Activated CD8-positive, alpha-beta T cell treated with anti-CD3 and anti-CD28 coated beads, Interleukin-2, amount 10 ng/mL, durations not matched to agents 7 days and 5 days (primary cell): ENCODE results near the gene IFITM1. TPM values are rescaled to one million over a fixed set of nuclear protein-coding genes. Genes with fewer than 3 reads are reported as not detected.
"Not testable (repeated sequence)": the region's sequence is repeated elsewhere in the genome, so short reads cannot be mapped to it uniquely, and the experiment has no call there.

Experiments used
- ATAC-seq: fragments of 150-1000 bp; cut with Tn5 transposase; one replicate; pipeline ENCODE4 v1.10.0; 2021; ENCODE audit warnings: moderate library complexity
- CTCF ChIA-PET: fragments of 350-600 bp; sonication (Branson Sonifier 250); formaldehyde crosslinking; loops from one replicate; lab custom pipeline; 2021; ENCODE audit warnings: antibody characterized with exemption; lab: Charles Lee
- POLR2A ChIA-PET: fragments of 350-600 bp; sonication (Branson Sonifier 250); formaldehyde crosslinking; loops from one replicate; lab custom pipeline; 2021; ENCODE audit warnings: antibody characterized with exemption; lab: Charles Lee
- DNase-seq: peaks from one replicate; pipeline ENCODE4 v3.0.0-alpha.2; 2020
- H3K27ac Mint-ChIP-seq: one replicate; pipeline ENCODE4 v1.8.0; 2021; ENCODE audit warnings: mild to moderate bottlenecking, mixed read lengths
- H3K27me3 Mint-ChIP-seq: one replicate; pipeline ENCODE4 v1.8.0; 2021; ENCODE audit warnings: low read depth, mixed read lengths
- H3K36me3 Mint-ChIP-seq: one replicate; pipeline ENCODE4 v1.8.0; 2021; ENCODE audit warnings: low read depth, mixed read lengths
- H3K4me1 Mint-ChIP-seq: one replicate; pipeline ENCODE4 v1.8.0; 2021; ENCODE audit warnings: low read depth, mixed read lengths
- H3K4me3 Mint-ChIP-seq: one replicate; pipeline ENCODE4 v1.8.0; 2021; ENCODE audit warnings: mild to moderate bottlenecking, mixed read lengths
- H3K9me3 Mint-ChIP-seq: one replicate; pipeline ENCODE4 v1.8.0; 2022; ENCODE audit warnings: mixed read lengths; ENCODE audit not compliant: insufficient read depth
- total RNA-seq, 2 experiments: library from RNA; stranded (reverse); gene quantifications; one replicate each; pipeline ENCODE4 v1.2.3, GENCODE V29; 2021

Gene IFITM1
- total RNA-seq, 2 experiments from 2014 or later, result 1,265 to 1,278 TPM

DNA sequence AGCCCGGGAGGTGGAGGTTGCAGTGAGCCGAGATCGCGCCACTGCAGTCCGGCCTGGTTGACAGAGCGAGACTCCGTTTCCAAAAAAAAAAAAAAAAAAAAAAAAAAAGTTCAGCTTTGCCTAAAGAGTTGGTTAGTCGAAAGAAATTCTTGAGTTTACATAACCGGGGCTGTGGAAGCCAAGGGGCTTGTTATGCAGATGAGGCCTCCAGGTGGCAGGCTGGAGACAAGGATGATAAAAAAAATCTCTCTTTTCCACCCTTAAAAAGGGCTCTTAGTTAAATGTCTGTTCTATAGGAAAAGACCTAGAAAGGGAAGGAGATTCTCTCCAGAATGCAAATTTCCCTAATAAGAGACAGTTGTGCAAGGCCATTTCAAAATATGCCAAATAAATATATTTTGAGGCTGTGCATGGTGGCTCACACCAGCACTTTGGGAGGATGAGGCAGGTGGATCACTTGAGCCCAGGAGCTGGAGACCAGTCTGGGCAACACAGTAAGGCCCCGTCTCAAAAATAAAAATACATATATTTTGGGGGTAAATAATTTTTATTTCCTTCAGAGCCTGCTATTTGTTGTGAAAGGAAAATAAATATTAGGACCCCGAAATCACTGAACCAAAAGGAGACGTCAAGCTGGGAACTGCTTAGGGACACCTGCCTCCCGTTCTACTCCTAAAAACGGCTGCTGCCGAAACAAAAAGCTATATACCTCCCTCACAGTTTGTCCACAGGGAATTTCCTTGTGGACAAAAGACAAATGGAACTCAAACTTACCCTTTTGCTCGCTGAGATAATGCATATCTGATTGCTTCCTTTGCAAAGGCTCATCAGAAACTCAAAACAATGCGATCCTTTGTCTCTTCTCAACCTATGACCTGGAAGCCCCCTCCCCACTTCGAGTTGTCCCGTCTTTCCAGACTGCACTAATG is 8.7 kb upstream of the IFITM1 start:
- ATAC-seq, result no peak
- Mint-ChIP-seq H3K9me3 (no peaks in the 10 kb centered on the region), H3K4me1 (peaks cover 63% of the 10 kb centered on the region), H3K27me3 (peaks cover 9% of the 10 kb centered on the region), H3K4me3 (peak overlapping the region; percentile 6), H3K36me3 (peaks cover 25% of the 10 kb centered on the region), H3K27ac (peak overlapping the region; percentile 11)
- ChIA-PET CTCF (interaction anchor here (0.7 to 4.5 kb wide), 36 partner anchors 11 to 417 kb away, joined by 3 to 49 read pairs (median 5); partner anchors contain the start of genes BET1L, NLRP6, PGGHG and PTDSS2), POLR2A (interaction anchor here (0.7 to 5.1 kb wide), 6 partner anchors 11 to 101 kb away, joined by 3 to 60 read pairs (median 4); partner anchors contain the start of gene IFITM1)
- peak; percentile 82 for DNase-seq

DNA sequence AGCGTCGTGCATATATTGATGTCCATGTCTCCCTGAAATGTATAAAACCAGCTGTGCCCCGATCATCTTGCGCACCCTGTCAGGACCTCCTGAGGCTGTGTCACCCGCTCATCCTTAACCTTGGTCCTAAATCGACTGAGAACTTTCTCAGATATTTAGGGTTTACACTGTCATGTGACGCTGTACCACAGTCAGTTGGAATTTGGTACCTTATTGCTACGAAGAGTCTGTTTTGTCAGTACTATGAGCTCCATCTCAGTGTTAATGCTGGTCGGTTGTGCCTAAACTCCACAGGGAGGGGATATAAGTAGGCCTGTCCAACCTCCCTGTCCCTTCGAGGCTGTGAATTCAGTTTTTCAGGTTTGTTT is 8.0 kb upstream of the IFITM1 start:
- H3K9me3 Mint-ChIP-seq, result no peaks in the 10 kb centered on the region
- H3K27me3 Mint-ChIP-seq, result peaks cover 6% of the 10 kb centered on the region
- ATAC-seq (no peak), DNase-seq (no peak)
- ChIA-PET CTCF (interaction anchor here (0.7 to 4.5 kb wide), 26 partner anchors 10 to 213 kb away, joined by 3 to 49 read pairs (median 6); partner anchors contain the start of genes BET1L, NLRP6, PGGHG and PTDSS2), POLR2A (interaction anchor here (0.9 to 5.1 kb wide), 6 partner anchors 10 to 101 kb away, joined by 3 to 60 read pairs (median 6); partner anchors contain the start of gene IFITM1)
- peak overlapping the region; percentile 6 for H3K4me3 Mint-ChIP-seq
- peak overlapping the region; percentile 24 for H3K27ac Mint-ChIP-seq
- peaks cover 57% of the 10 kb centered on the region for H3K4me1 Mint-ChIP-seq
- H3K36me3 Mint-ChIP-seq, result peaks cover 25% of the 10 kb centered on the region

GRCh38 chr11:306645-307371 is 7.0 kb upstream of the IFITM1 start:
- ChIA-PET POLR2A (interaction anchor here (0.7 to 5.1 kb wide), 8 partner anchors 8 to 56 kb away, joined by 3 to 60 read pairs (median 6); partner anchors contain the start of genes IFITM1 and IFITM5), CTCF (interaction anchor here (0.8 to 4.5 kb wide), 11 partner anchors 9 to 212 kb away, joined by 3 to 49 read pairs (median 8); partner anchors contain the start of genes PGGHG and PTDSS2)
- Mint-ChIP-seq H3K27me3 (no peaks in the 10 kb centered on the region), H3K4me1 (peaks cover 52% of the 10 kb centered on the region), H3K36me3 (peaks cover 28% of the 10 kb centered on the region), H3K9me3 (no peaks in the 10 kb centered on the region), H3K27ac (peak overlapping the region; percentile 99), H3K4me3 (peak overlapping the region; percentile 98)
- ATAC-seq (no peak), DNase-seq (no peak)

GRCh38 chr11:307766-308708 is 5.8 kb upstream of the IFITM1 start, which contains the start of gene IFITM2:
TSS of gene IFITM2 (plus strand) at chr11:307816. CDS start at chr11:308193, 377 bp downstream.
- ChIA-PET CTCF (interaction anchor here (0.8 to 4.5 kb wide), 7 partner anchors 8 to 149 kb away, joined by 3 to 49 read pairs (median 38); partner anchors contain the start of gene PTDSS2), POLR2A (interaction anchor here (0.6 to 5.1 kb wide), 18 partner anchors 7 to 101 kb away, joined by 3 to 60 read pairs (median 4); partner anchors contain the start of genes BET1L, IFITM1, IFITM5 and NLRP6)
- Mint-ChIP-seq H3K36me3 (peaks cover 32% of the 10 kb centered on the region), H3K4me1 (peaks cover 50% of the 10 kb centered on the region), H3K4me3 (peak within 1 kb of the TSS; percentile 98), H3K27ac (peak within 1 kb of the TSS; percentile 99)
- H3K9me3 Mint-ChIP-seq, H3K27me3 Mint-ChIP-seq: not testable (repeated sequence)
- DNase-seq (peak; percentile 90), ATAC-seq (peak; percentile 55)

- DNase-seq (peak; percentile 59), ATAC-seq (peak; percentile 10)
- H3K27ac Mint-ChIP-seq, result peak overlapping the region; percentile 99
- peaks cover 41% of the 10 kb centered on the region for H3K36me3 Mint-ChIP-seq
- not testable (repeated sequence) for H3K27me3 Mint-ChIP-seq, H3K9me3 Mint-ChIP-seq
- H3K4me1 Mint-ChIP-seq, result peaks cover 46% of the 10 kb centered on the region
- H3K4me3 Mint-ChIP-seq, result peak overlapping the region; percentile 98
- ChIA-PET CTCF (interaction anchor here (0.6 to 1.8 kb wide), 10 partner anchors 8 to 140 kb away, joined by 3 to 11 read pairs (median 4); partner anchors contain the start of gene NLRP6), POLR2A (interaction anchor here (0.8 to 2.0 kb wide), 16 partner anchors 8 to 102 kb away, joined by 3 to 34 read pairs (median 4); partner anchors contain the start of genes BET1L, PGGHG, PSMD13 and RIC8A)
These were observed 4.8 kb upstream of the IFITM1 start for GRCh38 chr11:308740-309665.

DNA sequence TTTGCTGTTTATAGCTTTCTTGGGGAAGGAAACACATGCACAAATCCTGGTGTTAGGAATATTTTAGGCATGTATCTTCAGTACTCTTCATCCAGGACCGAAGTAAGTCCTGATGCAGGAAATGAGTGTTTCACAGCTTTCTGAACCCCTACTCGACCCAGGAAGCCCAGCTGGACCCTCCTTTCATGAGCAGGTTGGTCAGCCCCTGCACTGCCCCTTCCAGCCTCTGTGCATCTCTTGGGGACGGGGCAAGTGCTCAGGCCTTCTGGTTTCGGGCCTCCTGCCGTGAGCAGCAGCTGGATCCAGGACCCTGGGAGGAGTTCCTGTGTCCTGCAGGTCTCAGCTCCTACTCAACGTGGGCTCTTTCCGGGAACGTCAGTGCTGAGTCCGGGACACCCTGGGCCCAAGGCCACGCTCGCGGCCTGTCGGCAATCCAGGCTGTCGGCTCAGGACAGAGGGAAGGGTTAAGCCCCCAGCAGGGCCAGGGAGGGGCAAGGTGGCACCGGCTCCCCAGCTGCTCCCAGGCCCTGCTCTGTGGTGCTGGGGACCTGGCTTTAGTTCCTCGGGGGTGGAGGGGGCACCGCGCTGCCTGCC is 3.8 kb upstream of the IFITM1 start:
- ChIA-PET CTCF (interaction anchor here (0.6 to 1.8 kb wide), 9 partner anchors 19 to 139 kb away, joined by 3 to 11 read pairs (median 4); partner anchors contain the start of gene NLRP6), POLR2A (interaction anchor here (0.8 to 2.0 kb wide), 9 partner anchors 7 to 103 kb away, joined by 3 to 34 read pairs (median 6); partner anchors contain the start of genes BET1L, PGGHG and RIC8A)
- peaks cover 41% of the 10 kb centered on the region for H3K4me1 Mint-ChIP-seq
- not testable (repeated sequence) for DNase-seq, ATAC-seq, H3K9me3 Mint-ChIP-seq, H3K27me3 Mint-ChIP-seq
- peak overlapping the region; percentile 99 for H3K27ac Mint-ChIP-seq
- H3K36me3 Mint-ChIP-seq, result peaks cover 51% of the 10 kb centered on the region
- peak overlapping the region; percentile 98 for H3K4me3 Mint-ChIP-seq

- not testable (repeated sequence) for H3K9me3 Mint-ChIP-seq, DNase-seq, H3K27me3 Mint-ChIP-seq
- ChIA-PET CTCF (interaction anchor here (1.3 to 2.1 kb wide), 6 partner anchors 21 to 208 kb away, joined by 4 to 10 read pairs (median 6); no protein-coding TSS in a partner anchor), POLR2A (interaction anchor here (1.2 to 3.3 kb wide), 12 partner anchors 11 to 195 kb away, joined by 4 to 36 read pairs (median 11); partner anchors contain the start of genes BET1L, IFITM5, PGGHG and RIC8A)
- H3K36me3 Mint-ChIP-seq, result peaks cover 61% of the 10 kb centered on the region
- H3K4me1 Mint-ChIP-seq, result peaks cover 30% of the 10 kb centered on the region
- peak overlapping the region; percentile 87 for H3K4me3 Mint-ChIP-seq
- H3K27ac Mint-ChIP-seq, result peak overlapping the region; percentile 99
- peak; percentile 5 for ATAC-seq
These were observed 2.7 kb upstream of the IFITM1 start for GRCh38 chr11:311013-311748.

GRCh38 chr11:312092-312816 is 1.6 kb upstream of the IFITM1 start:
- Mint-ChIP-seq H3K27me3 (no peaks in the 10 kb centered on the region), H3K9me3 (no peaks in the 10 kb centered on the region), H3K36me3 (peaks cover 71% of the 10 kb centered on the region), H3K4me3 (peak overlapping the region; percentile 87), H3K27ac (peak overlapping the region; percentile 99), H3K4me1 (peaks cover 22% of the 10 kb centered on the region)
- DNase-seq (peak; percentile 71), ATAC-seq (peak; percentile 7)
- CTCF ChIA-PET, result interaction anchor here (0.9 to 2.1 kb wide), 8 partner anchors 22 to 206 kb away, joined by 3 to 10 read pairs (median 5); no protein-coding TSS in a partner anchor
- POLR2A ChIA-PET, result interaction anchor here (0.6 to 3.3 kb wide), 18 partner anchors 10 to 194 kb away, joined by 3 to 36 read pairs (median 6); partner anchors contain the start of genes BET1L, IFITM5, NLRP6 and PGGHG
